Mesendoderm (in vitro differentiated cells): Measurements from ENCODE around the gene CCDC192.

ENCODE experiments used
- DNase-seq: peaks from one replicate; pipeline ENCODE4 v3.0.0; 2013
- H2AK5ac ChIP-seq: 2 replicates; pipeline ENCODE4 v1.6.1; 2013; ENCODE audit warnings: low read length, inconsistent platforms
- H2BK120ac ChIP-seq: 2 replicates; pipeline ENCODE4 v1.6.1; 2013; ENCODE audit warnings: low read depth, mild to moderate bottlenecking, low read length, moderate library complexity, mixed read lengths
- H2BK15ac ChIP-seq: replicated peaks from 2 replicates; pipeline ENCODE4 v1.6.1; 2013; ENCODE audit warnings: low read depth, mild to moderate bottlenecking, moderate library complexity
- H2BK5ac ChIP-seq: 2 replicates; pipeline ENCODE4 v1.6.1; 2013; ENCODE audit warnings: low read length, inconsistent platforms
- H3K18ac ChIP-seq: 2 replicates; pipeline ENCODE4 v1.6.1; 2013; ENCODE audit warnings: mild to moderate bottlenecking, low read length, mixed read lengths
- H3K23ac ChIP-seq: one replicate; pipeline ENCODE4 v1.6.1; 2013; ENCODE audit warnings: low read length
- H3K27ac ChIP-seq: 2 replicates; pipeline ENCODE4 v1.5.1; 2013; ENCODE audit warnings: low read depth, mild to moderate bottlenecking, inconsistent platforms, low read length, moderate library complexity
- H3K27me3 ChIP-seq: 2 replicates; pipeline ENCODE4 v1.6.1; 2013; ENCODE audit warnings: low read length, control low read depth, mild to moderate bottlenecking, inconsistent platforms; ENCODE audit not compliant: insufficient read depth, poor library complexity
- H3K36me3 ChIP-seq: 2 replicates; pipeline ENCODE4 v1.6.1; 2013; ENCODE audit warnings: low read length, inconsistent platforms; ENCODE audit not compliant: control insufficient read depth, insufficient read depth
- H3K4ac ChIP-seq: one replicate; pipeline ENCODE4 v1.6.1; 2013; ENCODE audit warnings: low read depth, mild to moderate bottlenecking, low read length, moderate library complexity
- H3K4me1 ChIP-seq: 2 replicates; pipeline ENCODE4 v1.6.1; 2013; ENCODE audit warnings: low read depth, low read length, inconsistent platforms; ENCODE audit not compliant: control insufficient read depth
- H3K4me2 ChIP-seq: 2 replicates; pipeline ENCODE4 v1.6.1; 2013; ENCODE audit warnings: low read length
- H3K4me3 ChIP-seq: 2 replicates; pipeline ENCODE4 v1.5.1; 2013; ENCODE audit warnings: mild to moderate bottlenecking, low read length
- H3K56ac ChIP-seq: one replicate; pipeline ENCODE4 v1.6.1; 2013; ENCODE audit warnings: low read length
- H3K79me1 ChIP-seq: 2 replicates; pipeline ENCODE4 v1.6.1; 2013; ENCODE audit warnings: low read length, inconsistent platforms
- H3K79me2 ChIP-seq: 2 replicates; pipeline ENCODE4 v1.6.1; 2013; ENCODE audit warnings: mild to moderate bottlenecking, low read length; ENCODE audit not compliant: control insufficient read depth, insufficient read depth
- H3K9ac ChIP-seq: 2 replicates; pipeline ENCODE4 v1.6.1; 2013; ENCODE audit warnings: low read length, inconsistent platforms
- H4K5ac ChIP-seq: one replicate; pipeline ENCODE4 v1.6.1; 2013; ENCODE audit warnings: low read length
- H4K8ac ChIP-seq: one replicate; pipeline ENCODE4 v1.6.1; 2013; ENCODE audit warnings: low read depth, mild to moderate bottlenecking, control low read depth, low read length, moderate library complexity
- WGBS: extraction: QIAGEN DNeasy Blood & Tissue Kit; methylation state at CpG from one replicate; pipeline ENCODE4 v1.1.7; 2013; ENCODE audit warnings: low lambda C conversion rate, missing lambda C conversion rate; ENCODE audit not compliant: insufficient coverage; ENCODE audit errors: extremely low coverage; 5-methylcytosine and 5-hydroxymethylcytosine counted together

Gene CCDC192

GRCh38 chr5:127931396-127931795 is 228.2 kb downstream of the CCDC192 start:
- no peaks in the 10 kb centered on the region for H3K4me1 ChIP-seq
- no peak for DNase-seq
- H3K27me3 ChIP-seq: peaks cover 4% of the 10 kb centered on the region
- no CpG with 5 or more reads among the region's 1 CpG for WGBS
- H3K23ac ChIP-seq: no peak overlapping the region
- no peak overlapping the region for H3K4me3 ChIP-seq
- no peak overlapping the region for H3K18ac ChIP-seq
- H3K36me3 ChIP-seq: no peaks in the 10 kb centered on the region
- H2BK15ac ChIP-seq: no peak overlapping the region
- no peak overlapping the region for H2BK120ac ChIP-seq
- H3K4ac ChIP-seq: no peak overlapping the region
- H3K79me1 ChIP-seq: no peaks in the 10 kb centered on the region
- no peak overlapping the region for H3K27ac ChIP-seq
- H3K9ac ChIP-seq: no peak overlapping the region
- no peak overlapping the region for H4K5ac ChIP-seq
- H2AK5ac ChIP-seq: no peak overlapping the region
- no peak overlapping the region for H3K4me2 ChIP-seq
- no peak overlapping the region for H3K56ac ChIP-seq
- H4K8ac ChIP-seq: no peak overlapping the region
- H2BK5ac ChIP-seq: no peak overlapping the region
- no peaks in the 10 kb centered on the region for H3K79me2 ChIP-seq

- H3K4me1 ChIP-seq: no peaks in the 10 kb centered on the region
- no peak overlapping the region for H3K4ac ChIP-seq
- H4K5ac ChIP-seq: no peak overlapping the region
- H3K79me1 ChIP-seq: no peaks in the 10 kb centered on the region
- no peak overlapping the region for H2BK120ac ChIP-seq
- no peak overlapping the region for H3K18ac ChIP-seq
- WGBS: no CpG with 5 or more reads among the region's 5 CpGs
- H2BK15ac ChIP-seq: no peak overlapping the region
- H3K27ac ChIP-seq: no peak overlapping the region
- H3K27me3 ChIP-seq: peaks cover 4% of the 10 kb centered on the region
- H3K9ac ChIP-seq: no peak overlapping the region
- no peaks in the 10 kb centered on the region for H3K36me3 ChIP-seq
- no peak overlapping the region for H4K8ac ChIP-seq
- H2AK5ac ChIP-seq: no peak overlapping the region
- no peak overlapping the region for H3K4me3 ChIP-seq
- DNase-seq: no peak
- H3K79me2 ChIP-seq: no peaks in the 10 kb centered on the region
- no peak overlapping the region for H3K56ac ChIP-seq
- no peak overlapping the region for H2BK5ac ChIP-seq
- no peak overlapping the region for H3K4me2 ChIP-seq
- no peak overlapping the region for H3K23ac ChIP-seq
Measured at GRCh38 chr5:127933348-127933747, 230.2 kb downstream of the CCDC192 start.

GRCh38 chr5:127934791-127935256 is 231.6 kb downstream of the CCDC192 start:
- H2BK15ac ChIP-seq: no peak overlapping the region
- no peak overlapping the region for H4K5ac ChIP-seq
- H3K18ac ChIP-seq: no peak overlapping the region
- no peaks in the 10 kb centered on the region for H3K4me1 ChIP-seq
- H3K56ac ChIP-seq: no peak overlapping the region
- H2BK120ac ChIP-seq: no peak overlapping the region
- peaks cover 4% of the 10 kb centered on the region for H3K27me3 ChIP-seq
- no peak overlapping the region for H2AK5ac ChIP-seq
- no peaks in the 10 kb centered on the region for H3K36me3 ChIP-seq
- H3K9ac ChIP-seq: no peak overlapping the region
- DNase-seq: peak; percentile 94
- H3K27ac ChIP-seq: no peak overlapping the region
- H3K79me2 ChIP-seq: no peaks in the 10 kb centered on the region
- H4K8ac ChIP-seq: no peak overlapping the region
- H2BK5ac ChIP-seq: no peak overlapping the region
- no peak overlapping the region for H3K4me3 ChIP-seq
- no peak overlapping the region for H3K4me2 ChIP-seq
- no CpG with 5 or more reads among the region's 1 CpG for WGBS
- H3K4ac ChIP-seq: no peak overlapping the region
- no peaks in the 10 kb centered on the region for H3K79me1 ChIP-seq
- no peak overlapping the region for H3K23ac ChIP-seq

GRCh38 chr5:127935398-127935797 is 232.2 kb downstream of the CCDC192 start:
- Histone ChIP-seq H3K27me3 (peaks cover 4% of the 10 kb centered on the region), H3K36me3 (no peaks in the 10 kb centered on the region), H3K79me2 (no peaks in the 10 kb centered on the region), H3K4ac (no peak overlapping the region), H3K27ac (no peak overlapping the region), H3K18ac (no peak overlapping the region), H3K4me2 (no peak overlapping the region), H3K23ac (no peak overlapping the region), H2BK120ac (no peak overlapping the region), H3K79me1 (no peaks in the 10 kb centered on the region), H2BK5ac (no peak overlapping the region), H2BK15ac (no peak overlapping the region), H3K4me1 (no peaks in the 10 kb centered on the region), H3K56ac (no peak overlapping the region), H4K8ac (no peak overlapping the region), H3K4me3 (no peak overlapping the region), H2AK5ac (no peak overlapping the region), H3K9ac (no peak overlapping the region), H4K5ac (no peak overlapping the region)
- WGBS: no CpG with 5 or more reads among the region's 1 CpG
- DNase-seq: no peak

GRCh38 chr5:127936439-127936972 is 233.3 kb downstream of the CCDC192 start:
- Histone ChIP-seq H2BK15ac (no peak overlapping the region), H4K8ac (no peak overlapping the region), H3K56ac (no peak overlapping the region), H3K4me1 (no peaks in the 10 kb centered on the region), H3K4ac (no peak overlapping the region), H3K9ac (no peak overlapping the region), H3K79me2 (no peaks in the 10 kb centered on the region), H3K18ac (no peak overlapping the region), H2BK5ac (no peak overlapping the region), H3K79me1 (no peaks in the 10 kb centered on the region), H3K23ac (no peak overlapping the region), H2BK120ac (no peak overlapping the region), H3K36me3 (no peaks in the 10 kb centered on the region), H3K4me2 (no peak overlapping the region), H3K4me3 (no peak overlapping the region), H2AK5ac (no peak overlapping the region), H3K27me3 (peaks cover 4% of the 10 kb centered on the region), H3K27ac (no peak overlapping the region), H4K5ac (no peak overlapping the region)
- no CpG with 5 or more reads among the region's 6 CpGs for WGBS
- no peak for DNase-seq

GRCh38 chr5:127938746-127939145 is 235.6 kb downstream of the CCDC192 start:
- H3K27ac ChIP-seq: no peak overlapping the region
- no peaks in the 10 kb centered on the region for H3K27me3 ChIP-seq
- no peaks in the 10 kb centered on the region for H3K4me1 ChIP-seq

More at GRCh38 chr5:127938746-127939145, 235.6 kb downstream of the CCDC192 start:
- H3K36me3 ChIP-seq: no peaks in the 10 kb centered on the region
- DNase-seq: no peak
- H3K79me1 ChIP-seq: no peaks in the 10 kb centered on the region
- H3K23ac ChIP-seq: no peak overlapping the region
- H2BK15ac ChIP-seq: no peak overlapping the region
- no peak overlapping the region for H3K9ac ChIP-seq
- H3K18ac ChIP-seq: no peak overlapping the region
- no peak overlapping the region for H4K8ac ChIP-seq
- WGBS: no CpG with 5 or more reads among the region's 2 CpGs
- no peak overlapping the region for H2AK5ac ChIP-seq
- no peak overlapping the region for H2BK120ac ChIP-seq
- H4K5ac ChIP-seq: no peak overlapping the region
- H3K4ac ChIP-seq: no peak overlapping the region
- H3K56ac ChIP-seq: no peak overlapping the region
- no peaks in the 10 kb centered on the region for H3K79me2 ChIP-seq
- no peak overlapping the region for H2BK5ac ChIP-seq
- no peak overlapping the region for H3K4me2 ChIP-seq
- no peak overlapping the region for H3K4me3 ChIP-seq
